HG02885 (cell line): ENCODE data around the gene ENPP1.
"Not testable (repeated sequence)": the region's sequence is repeated elsewhere in the genome, so short reads cannot be mapped to it uniquely, and the experiment has no call there.

ENCODE experiments used
- ATAC-seq: cut with Tn5 transposase; IDR thresholded peaks from one replicate; pipeline ENCODE4 v1.9.1; 2021; ENCODE audit warnings: mild to moderate bottlenecking; ENCODE audit not compliant: unreplicated experiment, poor library complexity

ENPP1 gene

GRCh38 chr6:131909408-131910218, 101.8 kb downstream of the ENPP1 start:
- peak; percentile 99 for ATAC-seq

DNA sequence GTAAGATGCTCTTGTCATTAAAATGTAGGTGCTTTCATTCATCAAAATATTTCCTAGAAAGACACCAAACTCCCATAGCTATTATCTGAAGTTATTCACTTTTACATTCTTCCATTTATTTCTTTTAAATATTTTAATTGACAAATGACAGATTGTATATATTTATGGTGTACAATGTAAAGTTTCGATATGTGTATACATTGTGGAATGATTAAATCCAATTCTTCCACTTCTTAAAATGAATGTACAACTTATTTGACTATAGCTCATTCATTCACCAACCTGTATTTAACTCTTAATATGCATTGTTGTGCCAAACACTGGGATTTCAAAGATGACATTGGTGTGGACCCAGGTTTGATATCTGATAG, 102.4 kb downstream of the ENPP1 start:
- ATAC-seq: no peak

DNA sequence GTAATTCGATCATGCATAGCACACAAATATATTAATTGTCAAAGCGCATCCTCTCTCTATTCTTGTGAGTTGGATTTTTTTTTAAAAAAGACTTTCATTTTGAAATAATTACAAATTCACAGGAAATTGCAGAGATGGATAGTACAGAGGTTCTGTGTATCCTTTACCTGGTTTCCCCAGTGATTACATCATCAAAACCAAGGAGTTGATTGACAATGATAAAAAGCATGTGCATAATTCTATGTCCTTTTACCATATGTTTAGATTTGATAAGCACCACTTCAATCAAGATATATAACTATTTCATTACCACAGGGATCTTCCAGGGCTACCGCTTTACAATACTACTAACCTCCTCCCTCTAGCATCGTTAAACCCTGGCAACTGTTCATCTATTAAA, 103.1 kb downstream of the ENPP1 start:
- no peak for ATAC-seq

- ATAC-seq: no peak
Observed at GRCh38 chr6:131911951-131912350, 104.1 kb downstream of the ENPP1 start.

DNA sequence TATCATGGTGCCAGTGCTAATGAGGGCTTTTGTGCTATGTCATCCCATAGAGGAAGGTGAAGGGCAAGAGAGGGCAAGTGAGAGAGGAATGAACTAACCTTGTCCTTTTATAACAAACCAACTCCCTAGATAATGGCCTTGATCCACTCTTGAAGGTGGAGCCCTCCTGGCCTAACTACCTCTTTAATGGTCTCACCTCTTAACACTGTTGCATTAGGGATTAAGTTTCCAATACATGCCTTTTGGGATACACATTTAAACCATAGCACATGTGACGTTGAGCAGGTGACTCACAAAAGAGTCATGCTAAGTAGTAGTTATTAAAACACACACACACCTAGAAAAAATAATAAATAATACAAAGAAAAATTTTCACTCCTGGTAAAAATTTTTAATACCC, 106.4 kb downstream of the ENPP1 start:
- no peak for ATAC-seq

GRCh38 chr6:131914967-131915751, 107.3 kb downstream of the ENPP1 start:
- peak; percentile 87 for ATAC-seq

GRCh38 chr6:131916091-131916796, 108.4 kb downstream of the ENPP1 start:
- not testable (repeated sequence) for ATAC-seq

GRCh38 chr6:131916847-131917246, 109.0 kb downstream of the ENPP1 start:
- ATAC-seq: no peak

- no peak for ATAC-seq
Observed at GRCh38 chr6:131917318-131917717, 109.5 kb downstream of the ENPP1 start.

DNA sequence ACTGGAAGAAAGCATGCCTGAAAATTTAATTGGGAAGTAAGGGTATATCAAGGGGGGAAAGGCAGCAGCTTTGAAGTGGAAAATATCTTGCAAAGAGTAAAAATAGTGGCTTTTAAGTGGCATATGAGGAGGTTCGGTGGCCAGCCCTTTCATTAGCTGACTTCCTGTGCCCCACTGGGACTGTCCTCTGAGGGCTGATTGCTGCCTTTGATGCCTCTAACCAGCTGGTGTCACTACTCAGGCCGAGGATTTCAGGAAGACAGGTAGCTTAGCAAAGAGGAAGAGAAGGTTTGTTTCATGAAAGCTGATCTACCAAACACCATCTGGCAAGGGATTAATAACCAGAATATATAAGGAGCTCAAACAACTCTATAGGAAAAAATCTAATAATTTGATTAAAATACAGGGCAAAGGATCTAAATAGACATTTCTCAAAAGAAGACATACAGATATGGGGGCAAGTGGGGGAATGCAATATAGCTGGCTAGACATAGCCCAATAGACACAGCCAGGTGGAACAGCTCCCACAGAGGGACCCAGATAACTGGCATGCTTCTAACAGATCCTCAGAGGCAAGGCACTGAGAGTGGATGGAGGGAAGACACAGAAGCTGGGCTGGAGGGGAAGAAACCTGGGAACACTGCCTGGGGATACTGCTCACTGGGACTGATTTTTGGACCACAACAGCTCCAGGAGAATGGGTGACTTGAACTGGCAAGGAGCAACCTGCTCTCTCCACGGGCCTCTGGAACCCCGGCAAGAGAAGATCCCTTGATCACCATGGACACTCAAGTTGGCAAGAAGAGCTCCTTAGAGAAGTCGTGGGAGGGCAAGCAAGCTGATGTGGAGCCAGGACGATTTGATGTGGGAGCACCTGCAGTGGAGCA, 110.2 kb downstream of the ENPP1 start:
- no peak for ATAC-seq

- ATAC-seq: no peak
Observed at GRCh38 chr6:131918650-131919355, 111.0 kb downstream of the ENPP1 start.

DNA sequence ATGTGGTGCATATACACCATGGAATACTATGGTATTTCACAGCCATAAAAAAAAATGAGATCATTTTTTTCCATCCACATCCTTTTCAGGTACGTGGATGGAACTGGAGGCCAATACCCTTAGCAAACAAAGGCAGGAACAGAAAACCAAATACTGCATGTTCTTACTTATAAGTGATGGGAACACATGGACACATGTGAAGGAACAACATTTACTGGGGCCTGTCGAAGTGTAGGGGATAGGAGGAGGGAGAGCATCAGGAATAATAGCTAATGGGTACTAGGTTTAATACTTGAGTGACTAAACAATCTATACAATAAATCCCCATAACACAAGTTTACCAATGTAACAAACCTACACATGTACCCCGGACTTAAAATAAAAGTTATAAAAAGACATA, 112.8 kb downstream of the ENPP1 start:
- ATAC-seq: no peak

- peak; percentile 65 for ATAC-seq
Observed at GRCh38 chr6:131923356-131923755, 115.5 kb downstream of the ENPP1 start.

GRCh38 chr6:131924881-131925474, 117.2 kb downstream of the ENPP1 start:
- no peak for ATAC-seq

GRCh38 chr6:131929264-131929663, 121.4 kb downstream of the ENPP1 start:
- ATAC-seq: no peak

DNA sequence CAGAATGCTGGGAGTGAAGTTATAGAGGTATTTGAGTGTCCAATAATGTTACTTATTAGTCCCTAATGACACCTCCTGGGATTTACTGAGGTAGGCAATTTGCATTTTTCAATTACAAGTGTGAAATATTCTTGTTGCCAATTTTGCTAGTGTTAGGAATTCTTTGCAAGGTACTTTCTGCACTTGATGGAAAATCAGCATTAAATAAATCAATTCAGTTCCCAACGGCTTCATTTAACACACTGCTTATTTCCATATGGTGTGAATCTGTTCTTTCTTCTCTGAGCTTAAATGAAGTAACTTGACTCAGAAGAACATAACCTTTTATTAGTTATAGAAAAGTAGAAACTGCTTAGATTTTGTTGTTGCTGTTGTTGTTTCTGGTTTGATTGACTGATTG, 122.2 kb downstream of the ENPP1 start:
- no peak for ATAC-seq

DNA sequence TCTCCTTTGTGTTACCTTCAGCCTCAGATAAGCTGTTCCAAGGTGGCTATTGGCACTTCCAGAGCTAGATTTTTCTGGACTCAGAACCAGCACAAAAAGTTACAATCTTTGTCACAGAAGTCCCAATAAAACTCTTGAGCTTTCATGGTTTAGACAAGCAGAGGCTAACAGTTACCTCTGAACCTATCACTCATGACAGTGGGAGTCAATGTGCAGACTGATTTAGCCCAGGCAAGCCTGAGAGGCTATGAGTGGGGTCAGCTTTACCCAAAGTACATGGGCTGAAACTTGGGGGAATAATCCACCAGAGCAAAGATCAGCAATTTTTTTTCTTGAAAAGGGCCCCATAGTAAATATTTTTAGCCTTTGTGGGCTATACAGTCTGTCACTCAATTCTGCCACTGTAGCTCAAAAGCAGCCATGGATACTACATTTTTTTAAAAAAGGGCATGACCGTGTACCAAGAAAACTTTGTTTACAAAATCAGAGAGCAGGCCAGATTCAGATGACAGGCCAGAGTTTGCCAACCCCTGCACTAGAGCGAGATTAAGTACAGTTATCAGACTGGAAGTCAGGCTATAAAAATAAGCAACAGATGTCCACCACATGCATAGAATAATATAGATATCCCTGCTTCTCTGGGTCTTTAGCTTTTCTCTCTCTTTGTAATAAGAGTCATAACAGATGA, 123.4 kb downstream of the ENPP1 start:
- no peak for ATAC-seq

DNA sequence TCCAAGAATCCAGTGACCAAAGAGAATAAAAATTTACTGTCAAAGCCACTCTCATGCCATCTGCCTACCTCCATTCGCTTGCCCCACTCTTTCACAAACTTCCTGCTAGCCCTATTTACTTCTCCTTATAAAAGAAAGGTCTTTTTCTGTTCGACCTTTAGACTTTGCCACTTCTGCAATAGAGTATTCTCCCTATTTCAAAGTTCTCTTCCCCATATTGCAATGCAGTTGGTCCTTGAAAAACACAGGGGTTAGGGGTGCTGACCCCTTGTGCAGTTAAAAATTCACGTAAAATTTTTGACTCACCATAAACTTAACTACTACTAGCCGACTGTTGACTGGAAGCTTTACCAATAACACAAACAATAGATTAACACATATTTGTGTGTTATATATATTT, 128.3 kb downstream of the ENPP1 start:
- no peak for ATAC-seq

DNA sequence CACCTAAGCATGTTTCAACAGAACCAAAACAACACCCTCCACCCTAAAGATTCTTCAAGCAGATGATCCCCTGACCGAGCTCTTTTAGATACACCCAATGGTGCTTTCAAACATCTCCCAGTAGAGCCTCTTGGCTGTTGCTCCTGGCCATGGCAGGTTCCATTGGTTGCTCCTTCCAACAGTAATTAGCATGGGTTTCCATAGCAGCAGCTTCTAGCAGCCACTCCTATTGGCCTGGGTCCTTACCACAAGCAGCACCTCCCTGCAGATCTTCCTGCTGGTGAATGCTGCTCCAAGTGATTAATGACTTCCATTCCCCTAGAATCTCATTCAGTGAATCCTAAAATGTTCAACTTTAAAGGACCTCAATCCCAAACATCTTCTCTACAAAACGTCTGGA, 129.4 kb downstream of the ENPP1 start:
- no peak for ATAC-seq
